Prostate gland (tissue), 2 donors: ENCODE results near the gene BNC2. TPM values are rescaled to one million over a fixed set of nuclear protein-coding genes. Genes with fewer than 3 reads are reported as not detected.

Experiments
- DNase-seq: peaks from one replicate; pipeline ENCODE4 v3.0.0-alpha.2; 2019; ENCODE audit warnings: low spot score
- H3K27ac ChIP-seq, 2 donors: fragments of 200-600 bp; sonication (generic); 2 replicates each; pipeline ENCODE4 v1.5.1; 2017 to 2019
- H3K27me3 ChIP-seq: fragments of 200-600 bp; sonication (generic); replicated peaks from 2 replicates; pipeline ENCODE4 v1.5.1; 2019; ENCODE audit not compliant: insufficient read depth
- H3K36me3 ChIP-seq, 2 donors: fragments of 200-600 bp; sonication (generic); 1 replicate in 1 of 2; 2 replicates in 1 of 2; pipeline versions ENCODE4 v1.5.1 to v1.8.1; 2017 to 2019
- H3K4me1 ChIP-seq: fragments of 200-600 bp; sonication (generic); replicated peaks from 2 replicates; pipeline ENCODE4 v1.5.1; 2019
- H3K4me3 ChIP-seq, 2 donors: fragments of 200-600 bp; sonication (generic); 2 replicates each; pipeline ENCODE4 v1.5.1; 2017 to 2019
- H3K9me3 ChIP-seq: fragments of 200-600 bp; sonication (generic); 2 replicates; pipeline ENCODE4 v1.5.1; 2017
- POLR2A ChIP-seq: fragments of 450-650 bp; IDR thresholded peaks from one replicate; pipeline ENCODE4 v1.6.1; 2016; ENCODE audit warnings: antibody characterized with exemption, mild to moderate bottlenecking
- POLR2AphosphoS5 ChIP-seq: sonication (generic); formaldehyde crosslinking; IDR thresholded peaks from one replicate; pipeline ENCODE4 v1.6.1; 2017; ENCODE audit warnings: antibody characterized with exemption
- WGBS: methylation state at CpG from one replicate; pipeline ENCODE4 v1.1.5; 2018; 5-methylcytosine and 5-hydroxymethylcytosine counted together
- intact Hi-C: fragments of 100-400 bp; cut with DNase I; formaldehyde crosslinking; loops from one replicate; pipeline ENCODE4 v1.14.2; 2022
- total RNA-seq, 2 donors: library from RNA; depleted of rRNA; stranded (reverse); fragments of >200 nt; gene quantifications; one replicate each; pipeline ENCODE4 v1.1.0, GENCODE V29; 2016
- TF ChIP-seq, protein P1 (sequence below), 4 experiments: fragments of 200-600 bp in 2 of 4; fragments of 450-650 bp in 2 of 4; sonication (generic) in 2 of 4; IDR thresholded peaks; 1 replicate in 3 of 4; 2 replicates in 1 of 4; pipeline ENCODE4 v1.5.1; 2016 to 2019; ENCODE audit warnings: antibody characterized with exemption in 4 of 4, mild to moderate bottlenecking in 2 of 4, moderate library complexity in 2 of 4

BNC2 gene
- total RNA-seq, 2 donors from 2014 or later: 4.9 to 37.2 TPM

DNA sequence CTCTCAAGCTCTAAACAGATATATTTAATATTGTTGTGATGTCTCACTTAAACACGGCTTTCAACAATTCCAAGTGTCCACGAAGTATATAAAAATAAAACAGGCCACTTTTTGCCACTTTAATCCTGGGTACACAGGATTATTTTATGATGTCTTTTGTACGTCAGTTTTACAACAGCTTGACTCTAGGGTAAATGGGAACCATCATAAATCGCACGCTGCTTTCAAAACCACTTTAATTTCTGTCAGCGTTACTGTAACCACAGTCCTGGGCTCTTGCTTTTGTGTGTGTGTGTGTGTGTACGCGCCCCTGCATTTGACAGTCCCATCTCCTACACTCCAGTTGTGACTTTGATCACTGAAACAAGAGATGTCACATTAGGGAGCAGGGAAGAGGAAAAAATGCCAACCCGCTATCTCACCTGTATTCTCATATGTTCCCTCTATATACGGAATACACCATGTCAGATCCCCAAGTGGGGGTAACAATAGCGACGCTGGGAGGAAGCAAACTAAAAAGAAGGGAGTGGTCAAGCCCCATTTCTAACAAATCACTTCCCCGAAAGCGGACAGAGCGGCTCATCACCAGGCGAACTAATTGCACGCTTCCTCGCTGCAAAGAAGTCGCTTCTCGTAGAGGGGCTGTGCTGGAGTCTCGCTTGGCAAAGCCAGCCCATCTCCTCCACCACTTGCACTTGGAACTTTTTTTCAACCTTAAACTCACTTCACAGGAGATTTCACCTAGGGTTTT, 1.2 kb downstream of the BNC2 start:
- Histone ChIP-seq H3K27me3 (no peaks in the 10 kb centered on the region), H3K4me3 (peak overlapping the region; percentile 52 to 54), H3K27ac (peak overlapping the region; percentile 75 to 86), H3K4me1 (no peaks in the 10 kb centered on the region), H3K9me3 (no peaks in the 10 kb centered on the region), H3K36me3 (no peaks in the 10 kb centered on the region)
- TF ChIP-seq POLR2A (no peak), POLR2AphosphoS5 (no peak)
- TF ChIP-seq, protein P1, sequence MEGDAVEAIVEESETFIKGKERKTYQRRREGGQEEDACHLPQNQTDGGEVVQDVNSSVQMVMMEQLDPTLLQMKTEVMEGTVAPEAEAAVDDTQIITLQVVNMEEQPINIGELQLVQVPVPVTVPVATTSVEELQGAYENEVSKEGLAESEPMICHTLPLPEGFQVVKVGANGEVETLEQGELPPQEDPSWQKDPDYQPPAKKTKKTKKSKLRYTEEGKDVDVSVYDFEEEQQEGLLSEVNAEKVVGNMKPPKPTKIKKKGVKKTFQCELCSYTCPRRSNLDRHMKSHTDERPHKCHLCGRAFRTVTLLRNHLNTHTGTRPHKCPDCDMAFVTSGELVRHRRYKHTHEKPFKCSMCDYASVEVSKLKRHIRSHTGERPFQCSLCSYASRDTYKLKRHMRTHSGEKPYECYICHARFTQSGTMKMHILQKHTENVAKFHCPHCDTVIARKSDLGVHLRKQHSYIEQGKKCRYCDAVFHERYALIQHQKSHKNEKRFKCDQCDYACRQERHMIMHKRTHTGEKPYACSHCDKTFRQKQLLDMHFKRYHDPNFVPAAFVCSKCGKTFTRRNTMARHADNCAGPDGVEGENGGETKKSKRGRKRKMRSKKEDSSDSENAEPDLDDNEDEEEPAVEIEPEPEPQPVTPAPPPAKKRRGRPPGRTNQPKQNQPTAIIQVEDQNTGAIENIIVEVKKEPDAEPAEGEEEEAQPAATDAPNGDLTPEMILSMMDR (IDR thresholded peaks at IDR 0.05): no peak
- intact Hi-C loops: loop anchor here (2.0 to 5.0 kb wide), 2 partner anchors 42 to 143 kb away; no protein-coding TSS in a partner anchor
- WGBS: 22% methylated on average over 21 of the region's 21 CpGs
- no peak for DNase-seq

DNA sequence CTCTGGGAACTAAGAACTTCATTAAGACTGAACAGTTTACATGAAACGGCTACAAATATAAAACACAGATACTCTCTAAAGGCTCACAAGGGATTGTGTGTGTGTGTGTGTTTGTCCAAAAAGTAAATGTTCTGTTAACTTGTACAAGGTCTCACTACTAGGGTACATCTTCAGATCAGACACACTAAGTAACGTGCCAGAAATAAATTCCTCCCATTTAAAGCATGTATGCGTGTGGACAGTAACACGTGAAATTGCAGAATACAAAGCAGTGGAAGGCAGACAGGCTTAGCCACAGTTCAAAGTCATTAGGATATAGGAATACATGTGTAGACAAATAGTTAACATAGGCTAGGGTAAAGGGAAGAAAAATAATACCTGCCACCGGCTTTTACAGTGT, 1.8 kb downstream of the BNC2 start:
- intact Hi-C loops: loop anchor here (2.0 to 5.0 kb wide), 2 partner anchors 41 to 142 kb away; no protein-coding TSS in a partner anchor
- WGBS: 57% methylated on average over 5 of the region's 5 CpGs

DNA sequence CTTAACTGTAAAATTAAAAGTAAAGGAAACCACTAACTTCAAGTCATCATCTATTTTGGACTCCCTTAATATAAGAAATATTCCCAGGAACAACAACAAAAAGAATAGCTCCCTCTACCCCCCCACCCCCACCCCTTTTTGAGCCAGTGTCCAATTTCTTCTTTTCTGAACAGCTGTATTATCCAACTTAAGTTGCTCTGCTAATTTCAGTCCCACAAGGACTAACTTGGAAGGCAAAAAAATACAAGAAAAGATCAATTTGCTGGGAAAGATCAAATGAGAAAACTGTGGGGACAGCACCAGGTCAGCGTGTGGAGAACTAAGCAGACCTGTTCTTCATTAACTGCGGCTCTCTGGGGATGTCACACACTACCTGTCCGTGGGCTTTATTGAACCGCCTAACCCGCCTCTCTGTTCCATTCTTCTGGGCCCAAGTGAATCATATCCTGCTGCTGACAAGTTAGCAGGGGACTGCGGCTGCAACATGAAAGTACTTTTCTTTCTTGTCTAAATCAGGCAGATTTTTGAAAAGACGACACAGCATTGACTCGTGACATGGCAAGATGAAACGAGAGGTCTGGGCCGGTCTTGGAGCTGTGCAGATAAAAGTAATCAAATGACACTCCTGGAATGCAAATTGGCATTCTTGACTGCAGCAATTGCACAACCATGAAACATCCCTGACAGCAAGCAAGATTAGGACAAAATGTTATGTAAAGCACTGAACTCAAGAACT, 2.7 kb downstream of the BNC2 start:
- Histone ChIP-seq H3K9me3 (no peaks in the 10 kb centered on the region), H3K36me3 (no peaks in the 10 kb centered on the region), H3K27me3 (no peaks in the 10 kb centered on the region), H3K4me1 (no peaks in the 10 kb centered on the region), H3K27ac (peak overlapping the region; percentile 29 to 41), H3K4me3 (no peak overlapping the region)
- TF ChIP-seq POLR2A (no peak), POLR2AphosphoS5 (no peak)
- TF ChIP-seq, protein P1 (IDR thresholded peaks at IDR 0.05): no peak
- intact Hi-C loops: loop anchor here (2.0 to 5.0 kb wide), 2 partner anchors 40 to 141 kb away; no protein-coding TSS in a partner anchor
- peak; percentile 10 for DNase-seq
- WGBS: 35% methylated on average over 10 of the region's 10 CpGs

More for the DNA sequence above, 1.8 kb downstream of the BNC2 start:
- H3K36me3 ChIP-seq: no peaks in the 10 kb centered on the region
- H3K4me3 ChIP-seq: peak overlapping the region in 1 of 2 donors; percentile 52
- H3K9me3 ChIP-seq: no peaks in the 10 kb centered on the region
- no peaks in the 10 kb centered on the region for H3K4me1 ChIP-seq
- no peak for TF ChIP-seq POLR2A
- TF ChIP-seq, protein P1 (IDR thresholded peaks at IDR 0.05): no peak
- no peak for TF ChIP-seq POLR2AphosphoS5
- no peak overlapping the region for H3K27ac ChIP-seq
- H3K27me3 ChIP-seq: no peaks in the 10 kb centered on the region
- DNase-seq: no peak

DNA sequence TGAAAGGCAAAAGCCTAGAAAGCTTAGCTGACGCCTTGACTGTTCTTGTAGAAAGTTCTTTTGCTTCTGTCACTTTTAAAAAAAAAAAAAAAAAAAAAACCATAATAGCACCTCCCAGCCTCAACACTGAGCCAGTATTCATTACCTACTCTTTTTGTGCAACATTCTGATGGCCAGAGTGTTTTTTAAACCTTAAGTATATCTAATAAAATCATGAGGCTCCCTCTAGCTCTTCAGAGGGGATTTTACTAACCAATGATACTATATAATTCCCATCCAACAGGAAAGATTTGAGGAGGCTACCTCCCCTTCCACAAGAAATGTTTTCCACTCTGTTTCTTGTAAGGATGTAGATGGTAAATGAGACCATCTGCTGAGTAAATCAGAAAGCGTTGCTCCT, 3.9 kb downstream of the BNC2 start:
- 74% methylated on average over 2 of the region's 2 CpGs for WGBS
- TF ChIP-seq, protein P1 (IDR thresholded peaks at IDR 0.05): no peak
- TF ChIP-seq POLR2AphosphoS5 (no peak), POLR2A (no peak)
- H3K27me3 ChIP-seq: no peaks in the 10 kb centered on the region
- no peak overlapping the region for H3K4me3 ChIP-seq
- intact Hi-C loops: loop anchor here (5.0 kb wide), 1 partner anchor 39 kb away; no protein-coding TSS in a partner anchor
- H3K27ac ChIP-seq: no peak overlapping the region
- H3K9me3 ChIP-seq: no peaks in the 10 kb centered on the region
- no peaks in the 10 kb centered on the region for H3K4me1 ChIP-seq
- DNase-seq: no peak
- no peaks in the 10 kb centered on the region for H3K36me3 ChIP-seq
